ENCODE measurements around the gene SRSF4.

DNA sequence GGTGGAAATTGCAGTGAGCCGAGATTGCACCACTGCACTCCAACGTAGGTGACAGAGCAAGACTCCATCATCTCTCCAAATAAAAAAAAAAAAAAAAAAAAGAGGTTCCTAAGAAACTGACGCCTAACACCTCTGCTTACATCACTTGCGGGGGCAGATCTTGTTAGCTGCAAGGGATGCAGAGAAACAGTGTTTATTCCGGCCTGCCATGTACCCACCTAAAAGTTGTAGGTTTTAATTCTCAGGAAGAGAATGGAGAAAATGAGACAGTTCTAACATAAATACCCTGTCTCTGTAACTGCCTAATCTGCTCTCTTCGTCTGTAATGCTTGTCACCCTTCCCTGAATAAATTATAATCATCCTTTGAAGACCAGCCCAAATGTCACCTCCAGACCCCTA, 9.0 kb upstream of the SRSF4 start:
- TF ChIP-seq, protein P1, sequence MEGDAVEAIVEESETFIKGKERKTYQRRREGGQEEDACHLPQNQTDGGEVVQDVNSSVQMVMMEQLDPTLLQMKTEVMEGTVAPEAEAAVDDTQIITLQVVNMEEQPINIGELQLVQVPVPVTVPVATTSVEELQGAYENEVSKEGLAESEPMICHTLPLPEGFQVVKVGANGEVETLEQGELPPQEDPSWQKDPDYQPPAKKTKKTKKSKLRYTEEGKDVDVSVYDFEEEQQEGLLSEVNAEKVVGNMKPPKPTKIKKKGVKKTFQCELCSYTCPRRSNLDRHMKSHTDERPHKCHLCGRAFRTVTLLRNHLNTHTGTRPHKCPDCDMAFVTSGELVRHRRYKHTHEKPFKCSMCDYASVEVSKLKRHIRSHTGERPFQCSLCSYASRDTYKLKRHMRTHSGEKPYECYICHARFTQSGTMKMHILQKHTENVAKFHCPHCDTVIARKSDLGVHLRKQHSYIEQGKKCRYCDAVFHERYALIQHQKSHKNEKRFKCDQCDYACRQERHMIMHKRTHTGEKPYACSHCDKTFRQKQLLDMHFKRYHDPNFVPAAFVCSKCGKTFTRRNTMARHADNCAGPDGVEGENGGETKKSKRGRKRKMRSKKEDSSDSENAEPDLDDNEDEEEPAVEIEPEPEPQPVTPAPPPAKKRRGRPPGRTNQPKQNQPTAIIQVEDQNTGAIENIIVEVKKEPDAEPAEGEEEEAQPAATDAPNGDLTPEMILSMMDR (IDR thresholded peaks at IDR 0.05) = no peak
- TF ChIP-seq POLR2A (IDR thresholded peaks at IDR 0.05) (no peak), POLR2AphosphoS5 (IDR thresholded peaks at IDR 0.05) (no peak)
